ENCODE data around the gene SPDEF.

DNA sequence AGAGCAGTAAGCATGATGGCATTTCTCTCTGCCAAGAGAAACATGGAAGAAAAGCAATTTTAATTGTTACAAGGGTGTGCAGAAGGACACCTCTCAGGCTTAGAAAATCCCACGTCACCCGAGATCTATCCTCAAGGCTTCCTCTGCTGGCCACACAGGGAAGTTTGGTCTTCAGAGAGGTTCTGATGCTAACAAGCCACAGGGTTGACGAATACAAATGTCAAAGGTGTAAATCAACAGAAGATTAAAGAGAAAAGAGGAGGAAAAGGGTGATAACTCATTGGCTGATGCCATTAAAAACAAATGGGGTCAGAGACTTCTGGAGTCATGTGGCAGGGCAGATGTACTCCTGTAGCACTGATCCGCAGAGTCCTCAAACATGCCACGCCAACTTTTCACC lies 33.6 kb upstream of the SPDEF start:
- no peak for TF ChIP-seq CTCF (IDR thresholded peaks at IDR 0.05)
- no peak for TF ChIP-seq POLR2A (IDR thresholded peaks at IDR 0.05)
